HEK293 (cell line): ENCODE data around the gene KLK15.

ENCODE experiments used
- CTCF ChIA-PET: fragments of 350-600 bp; formaldehyde crosslinking; extraction: SDS; loops from one replicate; lab custom pipeline; 2021; ENCODE audit warnings: antibody characterized with exemption; lab: Yijun Ruan, JAX
- POLR2A ChIA-PET: fragments of 300-600 bp; formaldehyde crosslinking; extraction: SDS; loops from one replicate; lab custom pipeline; 2020; ENCODE audit warnings: antibody characterized with exemption, inconsistent platforms; lab: Yijun Ruan, JAX
- H3K27ac ChIP-seq: fragments of 200-500 bp; sonication (Bioruptor generic); 2 replicates; pipeline ENCODE4 v1.5.1; 2014; ENCODE audit warnings: low read depth, low read length, control low read depth, inconsistent platforms; ENCODE audit errors: extremely low read depth
- H3K36me3 ChIP-seq, 2 experiments: fragments of 200-500 bp in 1 of 2; sonication (Bioruptor generic) in 1 of 2; 1 replicate in 1 of 2; 2 replicates in 1 of 2; pipeline ENCODE4 v1.5.1; 2014 to 2017; ENCODE audit warnings: inconsistent platforms in 2 of 2, low read length in 2 of 2; ENCODE audit not compliant: control insufficient read depth in 2 of 2, insufficient read depth in 1 of 2
- H3K4me1 ChIP-seq: fragments of 200-500 bp; sonication (Bioruptor generic); 2 replicates; pipeline ENCODE4 v1.5.1; 2014; ENCODE audit warnings: mild to moderate bottlenecking, low read length, inconsistent platforms; ENCODE audit not compliant: control insufficient read depth, insufficient read depth
- H3K4me3 ChIP-seq: 2 replicates; pipeline ENCODE4 v1.5.1; 2011; ENCODE audit warnings: low read depth, mild to moderate bottlenecking, control low read depth, low read length, moderate library complexity
- H3K9me3 ChIP-seq: fragments of 200-500 bp; sonication (Bioruptor generic); 2 replicates; pipeline ENCODE4 v1.5.1; 2014; ENCODE audit warnings: low read depth, low read length, inconsistent platforms; ENCODE audit not compliant: control insufficient read depth, insufficient read depth
- AEBP2 ChIP-seq: fragments of 450-650 bp; formaldehyde crosslinking; IDR thresholded peaks from 2 replicates; pipeline ENCODE4 v1.5.1; 2016; ENCODE audit warnings: missing biosample characterization, missing genetic modification characterization, borderline replicate concordance
- BCL11B ChIP-seq: fragments of 450-650 bp; formaldehyde crosslinking; IDR thresholded peaks from 2 replicates; pipeline ENCODE4 v1.5.1; 2016; ENCODE audit warnings: low read depth, missing biosample characterization, missing genetic modification characterization
- PRDM10 ChIP-seq: fragments of 450-650 bp; formaldehyde crosslinking; IDR thresholded peaks from 2 replicates; pipeline ENCODE4 v1.5.1; 2016; ENCODE audit warnings: missing biosample characterization, missing genetic modification characterization
- PRDM6 ChIP-seq: fragments of 450-650 bp; formaldehyde crosslinking; IDR thresholded peaks from 2 replicates; pipeline ENCODE4 v1.5.1; 2017; ENCODE audit warnings: missing biosample characterization, missing genetic modification characterization
- RBAK ChIP-seq: fragments of 450-650 bp; formaldehyde crosslinking; IDR thresholded peaks from 2 replicates; pipeline ENCODE4 v1.5.1; 2016; ENCODE audit warnings: missing biosample characterization, missing genetic modification characterization
- SETDB1 ChIP-seq: IDR thresholded peaks from one replicate; pipeline ENCODE4 v1.6.1; 2017; ENCODE audit warnings: mild to moderate bottlenecking, low read length, moderate library complexity, mixed read lengths; ENCODE audit not compliant: insufficient read length
- ZBTB10 ChIP-seq: fragments of 450-650 bp; formaldehyde crosslinking; IDR thresholded peaks from 2 replicates; pipeline ENCODE4 v1.5.1; 2016; ENCODE audit warnings: missing biosample characterization, missing genetic modification characterization
- ZNF112 ChIP-seq: fragments of 450-650 bp; formaldehyde crosslinking; IDR thresholded peaks from 2 replicates; pipeline ENCODE4 v1.5.0; 2017; ENCODE audit warnings: missing biosample characterization, missing genetic modification characterization
- ZNF146 ChIP-seq: fragments of 450-650 bp; formaldehyde crosslinking; IDR thresholded peaks from 2 replicates; pipeline ENCODE4 v1.5.1; 2016; ENCODE audit warnings: missing biosample characterization, missing genetic modification characterization
- ZNF148 ChIP-seq: fragments of 450-650 bp; formaldehyde crosslinking; IDR thresholded peaks from 2 replicates; pipeline ENCODE4 v1.5.0; 2017; ENCODE audit warnings: missing biosample characterization, missing genetic modification characterization, borderline replicate concordance
- ZNF2 ChIP-seq: fragments of 450-650 bp; formaldehyde crosslinking; IDR thresholded peaks from 2 replicates; pipeline ENCODE4 v1.5.1; 2016; ENCODE audit warnings: missing biosample characterization, missing genetic modification characterization
- ZNF202 ChIP-seq: fragments of 450-650 bp; formaldehyde crosslinking; IDR thresholded peaks from 2 replicates; pipeline ENCODE4 v1.5.1; 2016; ENCODE audit warnings: missing biosample characterization, missing genetic modification characterization, borderline replicate concordance
- ZNF335 ChIP-seq: fragments of 450-650 bp; formaldehyde crosslinking; conservative IDR thresholded peaks from 2 replicates; pipeline ENCODE4 v1.5.1; 2016; ENCODE audit warnings: missing biosample characterization, missing genetic modification characterization
- ZNF510 ChIP-seq: fragments of 450-650 bp; formaldehyde crosslinking; IDR thresholded peaks from 2 replicates; pipeline ENCODE4 v1.5.1; 2018; ENCODE audit warnings: mild to moderate bottlenecking, missing genetic modification characterization, missing biosample characterization; ENCODE audit not compliant: insufficient replicate concordance
- ZNF555 ChIP-seq: fragments of 450-650 bp; formaldehyde crosslinking; conservative IDR thresholded peaks from 2 replicates; pipeline ENCODE4 v1.5.1; 2017; ENCODE audit warnings: missing biosample characterization, mild to moderate bottlenecking, missing genetic modification characterization, inconsistent platforms
- ZNF561 ChIP-seq: fragments of 450-650 bp; IDR thresholded peaks from 2 replicates; pipeline ENCODE4 v1.5.1; 2018; ENCODE audit warnings: missing biosample characterization, missing genetic modification characterization, borderline replicate concordance
- ZNF621 ChIP-seq: fragments of 450-650 bp; formaldehyde crosslinking; IDR thresholded peaks from 2 replicates; pipeline ENCODE4 v1.5.1; 2017; ENCODE audit warnings: missing biosample characterization, missing genetic modification characterization
- ZNF670 ChIP-seq: fragments of 450-650 bp; formaldehyde crosslinking; IDR thresholded peaks from 2 replicates; pipeline ENCODE4 v1.5.1; 2016; ENCODE audit warnings: missing biosample characterization, missing genetic modification characterization, low read depth

The KLK15 gene

GRCh38 chr19:50826492-50827240 lies 6.7 kb downstream of the KLK15 start:
- TF ChIP-seq BCL11B (tag by site-specific recombination) (no peak), PRDM10 (tag by site-specific recombination) (no peak), ZNF561 (no peak), ZBTB10 (tag by site-specific recombination) (no peak), ZNF621 (tag by site-specific recombination) (no peak), ZNF2 (tag by site-specific recombination) (no peak), AEBP2 (tag by site-specific recombination) (no peak), ZNF510 (tag by site-specific recombination) (no peak), ZNF335 (tag by site-specific recombination) (no peak), ZNF202 (tag by site-specific recombination) (no peak), ZNF148 (tag by site-specific recombination) (no peak), ZNF112 (tag by site-specific recombination) (no peak), PRDM6 (no peak), ZNF670 (tag by site-specific recombination) (no peak), ZNF555 (no peak), RBAK (no peak), ZNF146 (tag by site-specific recombination) (no peak), SETDB1 (no peak)
- TF ChIP-seq, all 188 proteins: peak for 0
- no peak overlapping the region for H3K27ac ChIP-seq
- H3K36me3 ChIP-seq, result no peaks in the 10 kb centered on the region
- H3K4me1 ChIP-seq, result no peaks in the 10 kb centered on the region
- CTCF ChIA-PET, result interaction anchor here (0.8 kb wide), 1 partner anchor 21 kb away, joined by 4 read pairs; no protein-coding TSS in a partner anchor
- H3K9me3 ChIP-seq, result no peaks in the 10 kb centered on the region
- H3K4me3 ChIP-seq, result no peak overlapping the region
- POLR2A ChIA-PET, result no interaction called here
